Activated CD8-positive, alpha-beta memory T cell treated with anti-CD3 and anti-CD28 coated beads, Interleukin-2, amount 50 U/mL, for 1 hour (primary cell): ENCODE results near the gene SLC25A45.
"Not testable (repeated sequence)": the region's sequence is repeated elsewhere in the genome, so short reads cannot be mapped to it uniquely, and the experiment has no call there.

Source experiments
- DNase-seq: peaks from one replicate; pipeline ENCODE4 v3.0.0-alpha.2; 2020; ENCODE audit errors: extremely low read depth

Gene SLC25A45

DNA sequence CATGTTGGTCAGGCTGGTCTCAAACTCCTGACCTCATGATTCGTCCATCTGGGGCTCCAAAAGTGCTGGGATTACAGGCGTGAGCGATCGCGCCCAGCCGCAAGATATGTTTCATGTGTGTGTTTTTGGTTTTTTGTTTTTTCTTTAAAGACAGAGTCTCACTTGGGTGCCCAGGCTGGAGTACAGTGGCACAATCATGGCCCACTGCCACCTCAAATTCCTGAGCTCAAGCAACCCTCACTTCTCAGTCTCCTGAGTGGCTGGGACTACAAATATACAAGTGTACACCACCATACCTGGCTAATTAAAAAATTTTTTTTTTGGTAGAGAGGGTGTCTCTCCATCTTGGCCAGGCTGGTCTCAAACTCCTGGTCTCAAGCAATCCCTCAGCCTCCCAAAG is 19.5 kb downstream of the SLC25A45 start:
- DNase-seq = no peak

DNA sequence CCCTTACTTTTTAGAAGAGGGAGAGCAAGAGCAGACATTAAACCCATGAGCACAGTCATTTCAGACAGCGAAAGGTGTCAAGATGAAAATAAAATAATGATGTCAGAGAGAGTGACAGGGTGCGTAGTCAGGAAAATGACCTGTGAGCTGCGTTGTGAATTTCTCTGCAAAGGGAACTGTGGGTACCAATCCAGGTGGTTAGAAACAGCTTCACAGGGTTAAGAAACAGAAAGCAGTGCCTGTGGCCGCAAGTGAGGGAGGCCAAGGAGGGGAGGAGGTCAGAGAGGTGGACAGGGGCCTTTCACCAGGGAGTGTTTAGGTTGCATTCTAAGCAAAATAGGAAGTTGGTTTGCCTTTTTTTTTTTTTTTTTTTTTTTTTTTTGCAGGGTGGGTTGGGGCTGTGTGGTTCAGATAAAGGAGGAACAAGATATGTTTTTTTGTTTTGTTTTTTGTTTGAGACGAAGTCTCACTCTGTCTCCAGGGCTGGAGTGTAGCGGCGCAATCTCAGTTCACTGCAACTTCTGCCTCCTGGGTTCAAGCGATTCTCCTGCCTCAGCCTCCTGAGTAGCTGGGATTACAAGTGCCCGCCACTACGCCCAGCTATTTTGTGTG is 20.0 kb downstream of the SLC25A45 start:
- DNase-seq = no peak

DNA sequence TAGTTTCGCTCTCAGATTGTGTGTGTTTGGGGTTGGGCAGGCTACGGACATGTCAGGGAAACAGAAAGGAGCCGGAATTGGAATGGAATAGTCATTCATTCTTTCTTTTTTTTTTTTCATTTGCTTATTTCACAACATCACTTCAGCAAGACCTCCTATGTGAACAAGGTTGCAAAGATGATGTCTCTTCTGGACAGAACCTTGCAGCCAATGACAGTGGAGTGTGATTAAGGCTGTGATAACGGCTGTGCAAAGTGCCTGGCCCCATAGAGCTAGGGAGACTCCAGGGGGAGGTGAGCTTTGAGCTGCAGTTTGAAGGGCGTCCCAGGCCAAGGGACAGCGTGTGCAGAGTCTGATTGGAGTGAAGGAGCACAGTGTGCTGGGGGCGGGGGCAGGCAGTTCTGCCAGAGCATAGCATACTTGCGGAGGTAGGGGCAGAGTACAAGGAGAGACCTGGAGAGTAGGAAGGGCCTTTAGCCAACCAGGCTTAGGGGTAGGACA is 24.5 kb downstream of the SLC25A45 start:
- no peak for DNase-seq

- DNase-seq = no peak
Observed at GRCh38 chr11:65356394-65356972, 26.0 kb downstream of the SLC25A45 start.

DNA sequence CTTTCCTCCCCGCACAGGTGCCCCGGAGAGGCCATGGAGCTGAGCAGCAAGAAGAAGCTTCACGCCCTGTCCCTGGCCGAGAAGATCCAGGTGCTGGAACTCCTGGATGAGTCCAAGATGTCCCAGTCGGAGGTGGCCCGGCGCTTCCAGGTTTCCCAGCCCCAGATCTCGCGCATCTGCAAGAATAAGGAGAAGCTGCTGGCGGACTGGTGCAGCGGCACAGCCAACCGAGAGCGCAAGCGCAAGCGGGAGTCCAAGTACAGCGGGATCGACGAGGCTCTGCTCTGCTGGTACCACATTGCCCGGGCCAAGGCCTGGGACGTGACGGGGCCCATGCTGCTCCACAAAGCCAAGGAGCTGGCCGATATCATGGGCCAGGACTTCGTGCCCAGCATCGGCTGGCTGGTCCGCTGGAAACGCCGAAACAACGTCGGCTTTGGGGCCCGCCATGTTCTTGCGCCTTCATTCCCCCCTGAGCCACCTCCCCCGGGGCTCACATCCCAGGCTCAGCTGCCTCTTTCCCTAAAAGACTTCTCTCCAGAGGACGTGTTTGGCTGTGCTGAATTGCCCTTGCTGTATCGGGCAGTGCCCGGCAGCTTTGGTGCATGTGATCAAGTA is 26.6 kb downstream of the SLC25A45 start:
- no peak for DNase-seq

DNA sequence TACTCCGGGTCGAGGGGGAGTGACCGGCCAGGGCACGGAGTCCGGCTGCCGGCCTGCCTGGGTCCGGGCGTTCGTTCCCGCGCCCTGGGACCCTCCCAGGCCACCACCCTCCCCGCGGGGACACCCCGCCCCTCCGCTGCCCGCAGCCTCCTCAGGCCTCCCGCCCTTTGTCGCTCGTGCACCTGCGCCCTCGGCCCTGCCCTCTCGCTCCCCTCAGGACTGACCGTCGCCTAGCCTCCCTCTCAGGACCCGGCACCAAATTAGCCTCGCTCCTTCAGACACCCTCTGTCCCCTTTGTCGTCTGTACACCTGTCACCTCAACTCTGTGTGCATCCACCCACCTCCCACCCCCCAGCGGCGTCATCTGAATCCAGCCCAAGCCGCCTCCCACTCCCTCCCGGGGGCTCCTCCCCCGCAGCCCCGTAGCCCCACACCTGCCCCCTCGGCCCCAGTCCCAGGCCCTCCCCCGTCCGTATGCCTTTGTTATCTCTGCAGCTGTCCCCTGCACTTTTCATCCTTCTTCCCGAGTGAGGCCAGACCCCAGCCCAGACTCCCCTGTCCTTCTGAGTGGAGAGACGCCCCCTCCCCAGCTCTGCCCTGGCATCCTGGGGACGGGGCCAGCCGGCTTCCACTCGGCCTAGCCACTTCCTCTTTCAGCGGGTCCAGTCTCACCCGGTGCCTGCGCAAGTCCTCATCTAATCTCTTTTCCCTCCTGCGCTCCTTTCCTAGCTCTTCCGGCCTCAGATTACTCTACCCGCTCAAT is 27.3 kb downstream of the SLC25A45 start:
- no peak for DNase-seq

- peak; percentile 90 for DNase-seq
Observed at GRCh38 chr11:65354265-65355012, 28.0 kb downstream of the SLC25A45 start, which contains the start of gene TIGD3. TIGD3 (plus strand) TSS chr11:65354751; CDS start chr11:65355809, 1,058 bp downstream.

DNA sequence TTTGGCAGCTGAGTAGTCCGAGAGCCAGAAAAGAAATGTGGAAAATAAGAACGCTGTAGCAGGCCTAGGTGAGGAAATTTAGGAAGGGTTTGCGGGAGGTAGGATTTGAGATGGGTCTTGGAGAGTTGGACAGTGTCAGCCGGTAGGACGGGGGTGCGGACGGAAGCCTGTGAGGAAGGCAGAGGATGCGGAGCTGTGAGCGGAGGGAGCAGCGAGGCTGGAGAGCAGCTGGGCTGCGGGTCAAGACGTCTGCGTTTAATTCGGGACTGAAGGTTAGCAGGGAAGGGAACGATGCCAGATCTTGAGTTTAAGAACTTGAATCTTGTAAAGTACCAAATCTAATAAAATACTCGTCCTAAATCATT is 28.6 kb downstream of the SLC25A45 start:
- no peak for DNase-seq

GRCh38 chr11:65353376-65353775 is 29.1 kb downstream of the SLC25A45 start:
- no peak for DNase-seq

DNA sequence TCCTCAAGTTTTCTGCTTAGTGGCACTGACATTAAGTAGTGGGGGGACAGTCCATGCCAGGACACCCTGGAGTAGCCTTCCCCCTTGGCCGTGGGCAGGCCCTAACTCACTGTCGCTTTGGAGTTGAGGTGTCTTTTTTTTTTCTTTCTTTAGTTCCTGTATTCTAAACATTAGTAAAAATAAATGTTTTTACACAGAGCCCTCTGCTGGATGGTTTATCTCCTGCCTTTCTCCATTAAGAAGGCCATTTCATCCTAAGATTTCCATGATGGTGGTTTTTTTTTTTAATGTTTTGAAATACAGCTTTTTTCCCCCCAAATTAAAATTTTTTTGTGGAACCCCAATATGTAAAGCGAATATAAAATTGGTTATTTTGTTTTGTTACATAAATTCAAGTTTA is 29.7 kb downstream of the SLC25A45 start:
- DNase-seq = no peak

- DNase-seq = no peak
Observed at GRCh38 chr11:65351511-65351910, 30.9 kb downstream of the SLC25A45 start.

- no peak for DNase-seq
Observed at GRCh38 chr11:65341856-65342255, 40.6 kb downstream of the SLC25A45 start.

- no peak for DNase-seq
Observed at GRCh38 chr11:65340226-65340625, 42.2 kb downstream of the SLC25A45 start.

- no peak for DNase-seq
Observed at GRCh38 chr11:65338676-65339075, 43.8 kb downstream of the SLC25A45 start.

- DNase-seq = no peak
Observed at GRCh38 chr11:65334696-65335295, 47.6 kb downstream of the SLC25A45 start.

- DNase-seq = not testable (repeated sequence)
Observed at GRCh38 chr11:65332591-65332990, 49.9 kb downstream of the SLC25A45 start.

GRCh38 chr11:65330544-65330943 is 51.9 kb downstream of the SLC25A45 start:
- no peak for DNase-seq

DNA sequence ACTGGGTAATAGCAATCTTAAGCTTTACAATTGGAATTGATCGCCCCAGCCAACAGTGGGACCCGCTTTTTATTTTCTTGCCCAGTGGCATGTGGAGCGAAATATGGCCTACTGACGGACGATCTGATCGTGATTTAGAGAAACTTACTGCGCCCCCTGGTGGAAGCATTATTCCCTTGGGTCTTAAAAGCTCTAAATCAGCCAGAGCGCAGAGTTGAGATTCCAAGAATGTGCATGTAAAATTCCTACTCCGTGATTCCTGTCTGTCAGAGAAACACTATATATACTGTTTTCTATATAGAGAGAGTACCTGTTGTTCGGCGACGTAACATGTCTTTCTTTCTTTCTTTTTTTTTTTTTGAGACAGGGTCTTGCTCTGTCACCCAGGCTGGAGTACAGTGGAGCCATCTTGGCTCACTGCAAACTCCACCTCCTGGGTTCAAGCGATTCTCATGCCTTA is 52.5 kb downstream of the SLC25A45 start:
- DNase-seq = peak; percentile 61

DNA sequence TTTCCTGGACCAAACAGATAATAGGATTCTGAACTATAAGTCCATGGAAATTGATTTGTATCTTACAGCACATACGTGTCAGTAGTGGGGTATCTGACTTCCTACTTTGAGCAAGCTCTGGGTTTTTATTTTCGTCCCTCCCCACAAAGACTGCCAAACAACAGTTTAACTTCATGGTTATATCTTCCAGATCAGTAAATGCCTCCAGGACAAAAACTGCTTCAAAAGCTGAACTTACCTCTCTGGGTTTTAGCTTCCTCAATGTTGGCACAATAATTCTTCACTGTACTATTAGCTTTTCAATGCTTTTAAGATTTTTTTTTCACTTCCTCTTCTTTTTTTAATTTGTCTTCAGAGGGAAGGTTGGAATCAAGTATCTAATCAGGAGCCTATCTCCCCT is 53.0 kb downstream of the SLC25A45 start:
- no peak for DNase-seq

DNA sequence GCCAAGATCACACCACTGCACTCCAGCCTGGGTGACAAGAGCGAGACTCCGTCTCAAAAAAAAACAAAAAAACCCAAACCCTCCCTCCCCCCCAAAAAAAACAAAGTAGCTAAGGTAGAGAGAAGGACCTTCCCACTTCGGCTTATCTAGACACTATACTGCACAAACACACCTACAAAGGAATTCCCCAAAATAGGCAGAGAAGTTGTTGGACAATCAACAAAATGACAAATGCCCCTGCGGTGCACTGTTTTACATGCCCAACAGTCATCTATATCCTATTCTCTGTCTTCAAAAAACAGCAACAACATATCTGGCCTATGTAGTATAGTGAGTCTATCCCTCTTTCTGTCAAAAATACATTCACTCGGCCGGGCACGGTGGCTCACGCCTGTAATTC is 55.4 kb downstream of the SLC25A45 start:
- DNase-seq = no peak

DNA sequence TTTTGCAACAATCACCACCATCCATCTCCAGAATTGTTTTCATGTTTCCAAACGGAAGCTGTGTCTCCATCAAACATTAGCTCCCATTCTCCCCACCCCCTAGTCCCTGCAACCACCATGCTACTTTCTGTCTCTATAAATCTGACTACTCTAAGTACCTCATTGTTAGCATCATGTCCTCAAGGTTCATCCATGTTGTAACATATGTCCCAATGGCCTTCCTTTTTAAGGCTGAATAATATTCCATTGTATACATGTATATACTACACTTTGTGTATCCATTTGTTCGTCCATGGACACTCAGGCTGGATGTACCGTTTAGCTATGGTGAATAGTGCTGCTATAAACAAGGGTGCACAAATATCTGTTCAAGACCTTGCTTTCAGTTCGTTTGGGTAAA is 57.0 kb downstream of the SLC25A45 start:
- DNase-seq = no peak
